Superior temporal gyrus (tissue), 1 donor: ENCODE data around the gene BHLHA15.

Experiments used
- DNase-seq: peaks from one replicate; pipeline ENCODE4 v3.0.0-alpha.2; 2016; ENCODE audit errors: extremely low spot score

The BHLHA15 gene

DNA sequence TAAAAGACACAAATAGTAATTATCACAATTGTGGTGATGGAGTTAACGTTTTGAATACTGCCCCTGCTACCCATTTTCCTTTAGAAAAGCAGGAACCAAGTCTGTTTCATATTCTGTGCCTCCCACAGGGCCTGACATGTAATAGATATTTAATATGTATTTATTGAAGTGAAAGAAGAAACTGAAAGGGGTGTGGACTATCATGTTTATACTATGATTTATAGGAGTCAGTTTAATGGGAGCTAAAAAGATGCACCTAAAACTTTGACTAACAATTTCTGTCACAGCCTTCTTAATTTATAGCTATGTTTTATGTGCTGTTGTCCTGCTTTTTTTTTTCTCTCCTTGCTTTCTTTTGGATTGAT, 24.1 kb upstream of the BHLHA15 start:
- DNase-seq: no peak

DNA sequence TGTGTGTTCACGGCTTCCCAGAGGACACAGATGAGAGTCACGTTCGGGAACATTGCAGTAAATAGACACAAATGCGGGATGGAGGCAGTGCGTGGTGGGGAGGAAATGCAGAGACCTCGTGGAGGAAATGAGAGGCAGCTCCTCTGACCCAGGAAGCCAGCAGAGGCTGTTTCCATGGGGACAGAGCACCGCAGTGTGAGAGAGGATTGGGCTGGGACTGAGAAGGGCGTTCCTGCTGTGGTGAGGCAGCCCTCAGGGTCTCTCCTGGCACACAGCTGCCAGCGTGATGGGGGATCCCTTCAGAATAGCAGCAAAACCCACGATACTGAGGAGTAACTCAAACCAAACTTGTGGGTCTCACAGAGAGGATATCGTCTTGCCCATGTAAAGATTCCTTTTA, 21.7 kb upstream of the BHLHA15 start:
- DNase-seq: no peak

DNA sequence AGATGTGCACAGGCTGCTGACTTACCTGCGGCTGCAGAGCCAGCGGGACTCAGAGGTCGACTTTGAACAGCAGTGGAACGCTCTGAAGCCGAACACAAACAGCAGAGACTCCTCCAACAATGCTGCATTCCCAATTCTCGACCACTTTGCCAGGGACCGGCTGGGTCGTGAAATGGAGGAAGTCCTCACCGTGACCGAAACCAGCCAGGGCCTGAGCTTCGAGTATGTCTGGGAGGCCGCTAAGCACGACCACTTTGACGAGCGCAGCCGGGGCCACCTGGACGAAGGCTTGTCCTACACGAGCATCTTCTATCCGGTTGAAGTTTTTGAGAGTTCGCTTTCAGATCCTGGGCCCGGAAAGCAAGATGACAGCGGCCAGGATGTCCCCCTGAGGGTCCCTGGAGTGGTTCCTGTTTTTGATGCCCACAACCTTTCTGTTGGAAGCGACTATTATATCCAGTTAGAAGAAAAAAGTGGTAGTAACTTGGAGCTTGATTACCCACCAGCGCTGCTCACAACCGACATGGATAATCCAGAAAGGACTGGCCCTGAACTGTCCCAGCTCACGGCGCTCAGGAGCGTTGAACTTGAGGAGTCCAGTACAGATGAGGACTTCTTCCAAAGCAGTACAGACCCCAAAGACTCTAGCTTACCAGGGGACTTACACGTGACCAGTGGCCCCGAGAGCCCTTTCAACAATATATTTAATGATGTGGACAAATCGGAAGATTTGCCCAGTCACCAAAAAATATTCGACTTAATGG, 19.4 kb upstream of the BHLHA15 start:
- no peak for DNase-seq

DNA sequence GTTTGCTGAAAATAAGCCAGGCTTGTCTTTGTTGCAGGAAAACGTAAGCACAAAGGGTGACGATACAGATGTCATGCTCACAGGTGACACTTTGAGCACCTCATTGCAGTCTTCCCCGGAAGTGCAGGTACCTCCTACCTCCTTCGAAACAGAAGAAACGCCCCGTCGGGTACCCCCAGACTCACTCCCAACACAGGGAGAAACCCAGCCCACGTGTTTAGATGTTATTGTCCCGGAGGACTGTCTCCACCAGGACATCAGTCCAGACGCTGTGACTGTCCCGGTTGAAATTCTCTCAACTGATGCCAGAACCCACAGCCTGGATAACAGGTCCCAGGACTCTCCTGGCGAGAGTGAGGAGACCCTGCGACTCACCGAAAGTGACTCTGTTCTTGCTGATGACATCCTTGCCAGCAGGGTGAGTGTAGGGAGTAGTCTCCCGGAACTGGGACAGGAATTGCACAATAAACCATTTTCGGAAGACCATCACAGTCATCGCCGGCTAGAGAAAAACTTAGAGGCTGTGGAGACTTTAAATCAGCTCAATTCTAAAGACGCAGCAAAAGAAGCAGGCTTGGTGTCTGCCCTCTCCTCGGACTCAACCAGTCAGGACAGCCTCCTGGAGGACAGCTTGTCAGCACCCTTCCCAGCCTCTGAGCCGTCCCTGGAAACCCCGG, 18.3 kb upstream of the BHLHA15 start:
- DNase-seq: no peak

DNA sequence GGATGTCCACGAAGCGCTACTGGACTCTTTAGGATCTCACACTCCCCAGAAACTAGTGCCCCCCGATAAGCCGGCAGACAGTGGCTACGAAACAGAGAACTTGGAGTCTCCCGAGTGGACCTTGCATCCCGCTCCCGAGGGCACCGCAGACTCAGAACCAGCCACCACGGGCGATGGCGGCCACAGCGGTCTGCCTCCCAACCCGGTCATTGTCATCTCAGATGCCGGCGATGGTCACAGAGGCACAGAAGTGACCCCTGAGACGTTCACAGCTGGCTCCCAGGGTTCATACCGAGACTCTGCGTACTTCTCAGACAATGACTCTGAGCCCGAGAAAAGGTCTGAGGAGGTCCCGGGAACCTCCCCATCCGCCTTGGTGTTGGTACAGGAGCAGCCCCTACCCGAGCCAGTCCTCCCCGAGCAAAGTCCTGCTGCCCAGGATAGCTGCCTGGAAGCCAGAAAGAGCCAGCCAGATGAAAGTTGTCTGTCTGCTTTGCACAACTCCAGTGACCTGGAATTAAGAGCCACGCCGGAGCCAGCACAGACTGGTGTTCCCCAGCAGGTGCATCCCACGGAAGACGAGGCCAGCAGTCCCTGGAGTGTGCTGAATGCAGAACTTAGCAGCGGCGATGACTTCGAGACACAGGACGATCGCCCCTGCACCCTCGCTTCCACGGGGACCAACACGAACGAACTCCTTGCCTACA, 17.6 kb upstream of the BHLHA15 start:
- no peak for DNase-seq

DNA sequence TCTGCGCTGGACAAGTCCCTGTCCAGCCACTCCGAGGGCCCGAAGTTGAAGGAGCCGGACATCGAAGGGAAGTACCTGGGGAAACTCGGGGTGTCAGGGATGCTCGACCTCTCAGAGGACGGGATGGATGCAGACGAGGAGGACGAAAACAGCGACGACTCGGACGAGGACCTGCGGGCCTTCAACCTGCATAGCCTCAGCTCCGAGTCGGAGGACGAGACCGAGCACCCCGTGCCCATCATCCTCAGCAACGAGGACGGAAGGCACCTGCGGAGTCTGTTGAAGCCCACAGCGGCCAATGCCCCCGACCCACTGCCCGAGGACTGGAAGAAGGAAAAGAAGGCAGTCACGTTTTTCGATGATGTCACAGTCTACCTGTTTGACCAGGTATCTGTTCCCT, 17.1 kb upstream of the BHLHA15 start:
- no peak for DNase-seq

DNA sequence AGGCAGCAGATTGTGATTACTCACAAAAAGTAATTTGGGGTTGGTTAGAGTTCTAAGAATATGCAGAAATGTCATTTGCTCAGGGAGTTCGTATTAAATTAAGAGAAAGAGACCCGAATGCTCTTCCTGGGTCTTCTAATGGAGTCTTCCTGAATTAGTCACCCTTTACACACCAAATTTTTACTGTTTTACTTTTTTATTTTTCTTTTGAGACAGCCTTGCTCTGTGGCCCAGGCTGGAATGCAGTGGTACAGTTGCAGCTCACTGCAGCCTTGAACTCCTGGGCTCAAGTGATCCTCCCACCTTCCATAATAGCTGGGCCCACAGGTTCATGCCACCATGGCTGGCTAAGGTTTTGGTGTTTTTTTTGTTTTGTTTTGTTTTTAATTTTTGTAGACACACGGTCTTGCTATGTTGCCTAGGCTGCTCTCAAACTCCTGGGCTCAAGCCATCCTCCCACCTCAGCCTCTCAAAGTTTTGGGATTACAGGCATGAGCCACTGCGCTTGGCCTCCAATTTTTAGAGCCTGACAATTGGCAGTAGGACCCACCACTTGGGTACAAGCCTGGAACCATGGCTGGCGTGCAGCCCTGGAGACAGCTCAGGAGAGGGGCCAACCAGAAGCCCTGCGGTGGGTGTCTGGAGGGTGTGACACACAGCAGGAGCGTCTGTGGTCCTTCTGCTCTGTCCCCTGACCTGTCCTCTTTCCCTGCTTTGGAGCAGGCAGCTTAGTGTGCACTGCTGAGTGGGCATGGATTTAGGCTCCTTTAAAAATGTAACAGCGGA, 16.4 kb upstream of the BHLHA15 start:
- DNase-seq: no peak

DNA sequence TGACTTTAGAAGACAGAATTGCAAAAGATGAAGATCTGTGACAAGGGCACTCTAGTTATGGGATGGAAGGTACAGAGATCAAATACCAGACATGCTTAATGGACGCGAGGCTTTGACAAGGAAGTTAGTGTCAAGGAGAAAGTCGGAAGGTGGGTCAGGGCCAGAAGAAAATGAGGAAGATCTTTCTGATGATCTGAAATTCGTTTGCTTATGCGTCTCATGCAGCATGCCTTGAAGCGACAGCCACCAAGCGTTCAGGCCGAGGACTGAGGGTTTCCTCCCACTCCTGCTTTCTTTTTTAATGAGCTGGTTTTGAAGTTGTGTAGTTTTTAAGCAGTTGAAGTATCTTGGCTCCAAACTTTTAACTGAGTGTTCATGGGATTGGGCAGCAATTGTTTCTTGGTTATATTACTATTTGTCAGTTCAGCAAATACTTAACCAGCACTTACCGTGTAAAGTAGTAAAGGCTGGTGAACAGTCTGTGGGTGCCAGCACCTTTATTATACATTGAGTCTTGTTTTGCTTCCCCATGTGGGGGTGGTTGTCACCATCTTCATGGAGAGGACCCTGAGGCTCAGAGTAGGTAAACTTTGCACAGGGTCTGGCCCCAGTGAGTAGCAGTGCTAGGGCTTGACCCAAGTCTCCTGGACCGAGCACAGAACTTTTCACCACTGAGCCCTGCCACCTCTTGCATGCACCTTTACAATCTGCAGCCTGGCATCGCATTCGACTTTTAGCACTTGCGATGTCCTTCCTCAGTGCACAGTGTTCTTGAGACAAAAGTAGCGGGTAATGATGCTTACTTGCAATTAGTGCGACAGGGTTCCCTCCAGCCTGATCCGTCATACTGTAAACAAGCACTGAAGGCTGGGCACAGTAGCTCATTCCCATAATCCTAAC, 14.3 kb upstream of the BHLHA15 start:
- DNase-seq: no peak

DNA sequence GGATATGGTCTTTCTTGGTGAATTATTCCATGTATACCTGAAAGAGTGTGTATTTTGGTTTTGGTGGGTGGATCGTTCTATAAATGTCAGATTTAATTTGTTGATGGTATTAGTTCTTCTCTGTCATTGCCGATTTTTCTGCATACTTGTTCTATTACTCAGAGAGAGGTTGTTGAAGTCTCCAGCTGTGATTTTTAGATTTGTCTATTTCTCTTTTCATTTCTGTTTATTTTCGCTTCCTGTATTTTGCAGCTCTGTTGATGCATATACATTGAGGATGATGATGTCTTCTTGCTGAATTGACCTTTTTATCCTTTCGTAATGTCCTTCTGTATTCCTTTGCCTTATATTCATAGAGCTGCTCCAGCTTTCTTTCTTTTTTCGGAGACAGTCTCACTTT, 12.1 kb upstream of the BHLHA15 start:
- no peak for DNase-seq

DNA sequence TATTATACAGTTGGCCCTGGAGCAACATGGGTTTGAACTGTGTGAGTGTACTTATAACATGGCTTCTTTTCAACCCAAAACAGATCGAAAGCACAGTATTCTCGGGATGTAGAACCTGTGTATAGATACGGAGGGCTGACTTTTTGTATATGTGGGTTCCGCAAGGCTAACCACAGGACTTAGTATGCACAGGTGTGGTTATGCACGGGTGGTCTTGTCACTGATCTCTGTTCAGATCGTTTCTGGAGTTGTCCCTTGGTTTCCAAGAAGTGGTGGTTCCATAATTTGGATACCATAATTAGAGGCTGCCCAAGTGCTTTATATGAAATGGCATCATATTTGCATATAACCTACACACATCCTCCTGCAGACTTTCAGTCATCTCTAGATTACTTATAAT, 10.9 kb upstream of the BHLHA15 start:
- no peak for DNase-seq

DNA sequence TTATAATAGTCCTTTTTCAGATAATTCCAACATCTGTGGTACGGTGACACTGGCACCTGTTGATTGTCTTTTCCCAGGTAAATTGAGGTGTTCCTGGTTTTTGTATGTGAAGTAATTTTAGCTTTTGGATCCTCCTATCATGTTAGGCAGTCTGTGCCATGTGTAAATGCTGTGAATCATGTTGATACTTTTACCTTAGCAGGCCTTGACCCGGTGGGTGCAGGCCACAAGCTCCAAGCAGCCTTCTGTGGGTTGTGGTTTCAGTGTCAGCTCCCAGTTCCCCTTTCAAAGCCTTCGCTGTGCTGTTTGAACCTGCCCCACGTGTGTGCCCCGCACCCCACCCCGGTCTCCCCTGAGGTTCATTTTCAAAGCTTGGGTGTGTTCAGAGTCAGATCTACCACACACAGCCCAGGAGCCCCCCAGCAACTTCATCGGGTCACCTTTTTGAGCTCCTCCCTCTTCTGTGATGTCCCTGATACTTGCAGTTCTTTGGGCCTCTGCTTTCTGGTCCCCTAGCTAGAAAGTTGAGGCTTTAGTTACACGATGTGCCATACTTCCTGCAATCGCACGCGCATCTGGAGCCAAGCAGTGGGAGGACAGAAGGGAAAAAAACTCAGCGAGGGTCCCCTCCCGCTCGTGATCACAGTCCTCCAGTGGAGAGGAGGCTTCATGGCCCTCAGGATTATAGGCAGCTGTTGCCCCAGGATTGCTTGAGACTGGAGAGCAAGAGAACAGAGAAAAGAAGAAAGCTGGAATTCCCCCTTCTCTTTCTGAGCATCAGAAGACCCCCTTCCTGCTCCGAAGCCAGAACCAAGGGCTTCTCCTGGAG, 8.7 kb upstream of the BHLHA15 start:
- DNase-seq: no peak

DNA sequence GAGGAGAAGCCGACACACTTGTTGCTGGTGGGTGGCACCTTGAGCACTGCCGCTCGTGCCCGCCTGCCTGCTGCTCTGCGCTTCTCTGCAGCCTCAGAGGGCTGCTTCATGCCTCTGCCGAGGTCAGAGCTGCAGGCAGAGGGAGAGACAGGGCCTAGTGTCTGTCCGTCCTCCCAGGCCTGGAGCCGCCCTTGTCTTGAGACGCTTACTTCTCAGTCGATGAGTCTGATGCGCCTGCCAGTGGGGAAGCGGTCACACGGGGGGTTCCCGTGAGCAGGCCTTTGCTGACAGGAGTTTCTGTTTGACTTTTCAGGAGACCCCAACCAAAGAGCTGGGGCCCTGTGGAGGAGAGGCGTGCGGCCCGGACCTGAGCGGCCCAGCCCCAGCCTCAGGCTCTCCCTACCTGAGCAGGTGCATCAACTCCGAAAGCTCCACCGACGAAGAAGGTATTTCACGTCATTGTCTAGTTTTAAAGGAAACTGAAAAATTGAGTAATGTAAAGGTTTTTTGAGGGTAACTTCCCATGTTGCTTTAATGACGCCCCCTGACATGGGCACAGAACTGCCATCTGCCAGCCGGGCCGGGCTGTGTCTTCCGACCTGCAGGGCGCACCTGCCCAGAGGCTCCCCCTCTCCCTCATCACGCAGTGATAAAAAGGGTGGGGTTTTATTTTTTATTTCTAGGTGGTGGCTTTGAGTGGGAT, 7.8 kb upstream of the BHLHA15 start:
- no peak for DNase-seq

DNA sequence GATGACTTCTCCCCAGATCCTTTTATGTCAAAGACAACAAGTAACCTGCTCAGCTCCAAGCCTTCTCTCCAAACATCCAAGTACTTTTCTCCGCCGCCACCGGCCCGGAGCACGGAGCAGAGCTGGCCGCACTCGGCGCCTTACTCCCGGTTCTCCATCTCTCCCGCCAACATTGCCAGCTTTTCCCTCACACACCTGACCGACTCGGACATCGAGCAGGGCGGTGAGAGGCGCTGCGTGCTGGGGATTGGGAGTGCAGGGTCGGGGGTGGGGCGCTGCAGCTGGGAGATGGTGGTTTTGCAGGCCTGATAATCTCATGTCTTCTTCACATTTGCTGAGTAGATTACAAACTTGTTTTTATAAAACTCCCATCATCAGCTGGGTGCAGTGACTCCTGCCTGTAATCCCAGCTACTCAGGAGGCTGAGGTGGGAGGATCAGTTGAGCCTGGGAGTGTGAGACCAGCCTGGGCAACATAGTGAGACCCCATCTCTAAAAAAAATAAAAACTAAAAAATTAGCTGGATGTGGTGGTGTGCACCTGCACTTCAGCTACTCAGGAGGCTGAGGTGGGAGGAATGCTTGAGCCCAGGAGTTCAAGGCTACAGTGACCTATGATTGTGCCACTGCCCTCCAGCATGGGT, 7.2 kb upstream of the BHLHA15 start:
- no peak for DNase-seq

DNA sequence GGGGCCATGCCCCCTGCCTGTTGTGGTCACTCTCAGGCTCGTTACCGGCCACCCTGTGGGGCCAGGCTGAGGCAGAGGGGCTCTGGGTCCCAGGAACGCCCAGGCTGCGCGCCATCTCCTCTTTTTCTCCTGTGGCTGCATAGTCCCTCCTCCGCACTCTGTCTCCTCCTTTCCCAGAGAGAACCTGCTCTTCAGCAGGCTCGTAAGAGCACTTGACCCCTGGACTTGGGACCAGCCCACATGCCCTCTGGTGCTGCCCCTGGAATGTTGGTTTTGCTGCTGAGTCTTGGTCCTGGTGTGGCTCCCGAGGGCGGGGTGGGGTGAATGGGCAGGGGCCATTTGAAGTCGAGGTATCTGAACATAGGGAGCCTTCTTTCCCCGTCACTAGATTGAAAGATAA, 6.6 kb upstream of the BHLHA15 start:
- DNase-seq: no peak

DNA sequence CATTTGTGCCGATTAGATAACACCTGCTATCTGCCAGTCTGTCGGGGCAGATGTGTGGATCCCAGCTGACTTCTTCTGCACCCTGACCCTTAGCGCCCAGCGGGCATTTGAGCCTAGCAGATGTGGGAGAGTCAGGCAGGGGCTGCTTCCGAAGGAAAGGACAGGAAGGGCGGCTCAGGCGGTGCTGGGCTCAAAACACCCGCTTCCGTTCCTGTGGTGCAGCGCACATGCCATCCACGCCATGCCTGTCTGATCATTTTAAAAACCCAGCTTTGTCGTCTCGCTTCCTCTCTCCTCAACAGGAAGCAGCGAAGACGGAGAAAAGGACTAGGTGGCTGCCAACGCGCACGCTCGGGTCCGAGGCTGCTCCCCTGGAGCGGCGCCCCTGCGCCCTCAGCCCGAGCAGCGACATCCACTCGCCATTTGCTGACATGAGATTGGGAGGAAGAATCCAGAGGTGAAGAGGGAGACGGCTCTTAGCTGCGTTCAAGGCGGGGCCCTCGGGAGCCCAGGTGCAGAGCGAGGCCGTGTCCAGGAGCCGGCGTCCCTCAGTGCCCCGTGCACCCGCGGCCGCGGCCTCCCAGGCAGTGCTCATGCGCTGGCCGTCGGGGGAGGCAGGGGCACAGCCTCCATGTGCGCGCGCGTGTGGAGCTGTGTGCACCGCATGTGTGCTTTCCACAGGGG, 5.9 kb upstream of the BHLHA15 start:
- no peak for DNase-seq

DNA sequence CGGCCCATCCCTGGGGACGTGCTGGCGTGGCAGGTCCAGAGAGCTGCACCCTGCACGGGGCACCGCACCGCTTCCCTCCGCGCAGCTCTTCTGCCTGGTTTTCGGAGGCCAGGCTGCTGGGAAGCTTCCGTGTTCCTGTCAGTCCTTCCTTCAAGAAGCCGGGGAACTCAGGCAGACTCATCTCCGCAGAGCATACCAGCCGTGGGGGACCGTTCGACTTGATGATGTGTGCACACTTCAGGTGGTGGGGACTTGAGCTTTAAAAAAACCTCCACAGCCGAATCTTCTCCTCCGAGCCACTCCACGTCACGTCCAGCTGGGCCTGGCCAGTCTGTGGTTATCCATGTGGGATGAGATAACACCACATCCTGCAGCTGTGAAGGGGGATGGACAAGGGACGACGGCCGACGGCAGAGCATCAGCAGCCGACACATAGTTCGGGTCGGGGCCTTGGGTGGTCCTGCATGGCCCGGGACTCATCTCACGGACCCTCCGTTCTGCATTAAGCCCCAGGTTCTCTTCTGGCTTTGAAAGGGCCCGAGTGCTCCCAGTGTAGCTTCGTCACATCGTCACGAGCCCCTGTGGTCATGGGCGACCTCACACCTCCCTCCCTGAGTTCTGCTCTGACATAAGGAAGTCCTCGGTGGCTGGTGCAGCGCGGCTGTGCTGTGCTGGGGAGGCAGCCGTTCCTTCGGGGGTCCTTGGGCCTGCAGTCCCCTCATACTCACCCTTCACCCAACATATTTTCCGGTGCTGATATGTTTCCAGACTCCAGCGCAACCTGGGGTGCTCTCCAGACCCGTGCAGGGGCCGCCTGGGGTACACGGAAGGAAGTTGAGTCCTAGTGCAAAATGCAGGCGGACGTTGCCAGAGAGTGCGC, 4.5 kb upstream of the BHLHA15 start:
- DNase-seq: no peak

DNA sequence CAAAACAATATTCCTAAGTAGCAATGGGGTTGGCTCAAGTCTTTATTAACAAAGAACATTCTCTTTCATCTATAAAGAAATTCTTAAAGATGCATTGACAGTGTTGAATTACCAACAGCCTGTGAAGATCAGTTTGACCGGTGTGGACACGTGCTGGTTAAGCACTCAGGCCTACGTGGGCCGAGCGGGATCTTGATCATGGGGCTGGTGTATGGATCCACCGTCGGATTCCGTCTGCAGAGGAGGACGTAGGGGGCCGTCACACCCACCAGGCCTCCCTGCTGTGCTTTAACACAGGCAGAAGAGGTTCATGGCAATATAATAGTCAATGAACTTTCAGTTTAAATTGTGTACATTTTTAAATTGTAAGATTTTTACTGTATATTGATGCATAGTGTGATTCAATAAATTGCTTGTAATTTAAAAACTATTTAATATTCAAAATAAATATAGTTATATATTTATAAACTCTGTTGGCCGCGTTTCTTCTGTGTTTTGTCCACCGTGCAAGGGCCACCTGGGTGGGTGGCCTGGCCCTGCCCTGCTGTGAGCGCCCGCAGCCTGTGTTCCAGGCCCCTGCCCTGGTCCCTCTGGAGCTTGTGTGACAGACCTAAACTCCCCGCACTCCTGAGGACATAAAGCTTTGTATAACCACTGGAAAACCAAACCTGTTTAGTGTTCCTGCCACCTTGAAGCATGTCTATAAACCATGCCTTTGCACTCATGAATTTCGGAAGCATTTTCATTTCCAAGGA, 1.9 kb upstream of the BHLHA15 start:
- no peak for DNase-seq
